ENCODE results near the gene PDHX.
"Not testable (repeated sequence)": the region's sequence is repeated elsewhere in the genome, so short reads cannot be mapped to it uniquely, and the experiment has no call there.

PDHX gene

DNA sequence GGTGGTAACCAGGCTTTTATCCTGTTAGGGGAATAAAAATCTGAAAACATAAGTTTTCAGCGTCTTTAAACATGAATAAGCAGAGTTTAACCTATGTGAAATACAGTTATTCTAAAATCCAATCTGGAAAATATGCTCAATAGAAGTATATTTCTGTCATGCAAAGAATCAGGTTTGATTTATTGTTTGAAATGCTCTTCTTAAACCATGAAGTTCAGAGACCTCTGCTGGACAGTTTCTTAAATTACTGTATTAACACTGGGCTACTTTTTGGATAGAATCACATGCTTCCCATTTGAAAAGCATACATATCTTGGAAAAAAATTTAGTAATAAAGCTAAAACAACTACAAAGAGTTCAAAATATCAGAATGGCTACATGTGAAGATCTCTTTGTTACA, 25.6 kb upstream of the PDHX start:
- no peaks in the 10 kb centered on the region for H3K36me3 ChIP-seq (replicated peaks; ENCODE audit: insufficient read depth, low read length)
- no peaks in the 10 kb centered on the region for H3F3A ChIP-seq (ENCODE audit: insufficient read depth, low read length)
- no peak overlapping the region for H3K4me3 ChIP-seq (ENCODE audit: low read length)
- no peak overlapping the region for H3K4me2 ChIP-seq (ENCODE audit: low read depth, low read length)
- H3K9me3 ChIP-seq (replicated peaks; ENCODE audit: insufficient read depth, low read length), result no peaks in the 10 kb centered on the region
- no peak overlapping the region for H3K27ac ChIP-seq (ENCODE audit: low read length)
- peaks cover 4% of the 10 kb centered on the region; the same call in 1 of the 2 replicates for H3K4me1 ChIP-seq (ENCODE audit: low read length)
- DNase-seq, result peak; percentile 69
- no peaks in the 10 kb centered on the region for H3K9me2 ChIP-seq (replicated peaks; ENCODE audit: insufficient read depth, low read length)
- TF ChIP-seq, protein P1, sequence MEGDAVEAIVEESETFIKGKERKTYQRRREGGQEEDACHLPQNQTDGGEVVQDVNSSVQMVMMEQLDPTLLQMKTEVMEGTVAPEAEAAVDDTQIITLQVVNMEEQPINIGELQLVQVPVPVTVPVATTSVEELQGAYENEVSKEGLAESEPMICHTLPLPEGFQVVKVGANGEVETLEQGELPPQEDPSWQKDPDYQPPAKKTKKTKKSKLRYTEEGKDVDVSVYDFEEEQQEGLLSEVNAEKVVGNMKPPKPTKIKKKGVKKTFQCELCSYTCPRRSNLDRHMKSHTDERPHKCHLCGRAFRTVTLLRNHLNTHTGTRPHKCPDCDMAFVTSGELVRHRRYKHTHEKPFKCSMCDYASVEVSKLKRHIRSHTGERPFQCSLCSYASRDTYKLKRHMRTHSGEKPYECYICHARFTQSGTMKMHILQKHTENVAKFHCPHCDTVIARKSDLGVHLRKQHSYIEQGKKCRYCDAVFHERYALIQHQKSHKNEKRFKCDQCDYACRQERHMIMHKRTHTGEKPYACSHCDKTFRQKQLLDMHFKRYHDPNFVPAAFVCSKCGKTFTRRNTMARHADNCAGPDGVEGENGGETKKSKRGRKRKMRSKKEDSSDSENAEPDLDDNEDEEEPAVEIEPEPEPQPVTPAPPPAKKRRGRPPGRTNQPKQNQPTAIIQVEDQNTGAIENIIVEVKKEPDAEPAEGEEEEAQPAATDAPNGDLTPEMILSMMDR (IDR thresholded peaks at IDR 0.05; ENCODE audit: low read length), result peak; percentile 54
- no peak for TF ChIP-seq EZH2phosphoT487 (IDR thresholded peaks at IDR 0.05; ENCODE audit: low read length)
- TF ChIP-seq EZH2 (optimal IDR thresholded peaks at IDR 0.05; ENCODE audit: low read depth, low read length), result no peak
- H4K20me1 ChIP-seq (ENCODE audit: insufficient read depth, low read length), result no peaks in the 10 kb centered on the region
- no peaks in the 10 kb centered on the region for H3K79me2 ChIP-seq (ENCODE audit: low read length)
- no peak overlapping the region for H3K9ac ChIP-seq (ENCODE audit: low read length)
- H2AFZ ChIP-seq (ENCODE audit: low read length), result no peak overlapping the region
- no peaks in the 10 kb centered on the region for H3K27me3 ChIP-seq (replicated peaks; ENCODE audit: insufficient read depth, low read length)

DNA sequence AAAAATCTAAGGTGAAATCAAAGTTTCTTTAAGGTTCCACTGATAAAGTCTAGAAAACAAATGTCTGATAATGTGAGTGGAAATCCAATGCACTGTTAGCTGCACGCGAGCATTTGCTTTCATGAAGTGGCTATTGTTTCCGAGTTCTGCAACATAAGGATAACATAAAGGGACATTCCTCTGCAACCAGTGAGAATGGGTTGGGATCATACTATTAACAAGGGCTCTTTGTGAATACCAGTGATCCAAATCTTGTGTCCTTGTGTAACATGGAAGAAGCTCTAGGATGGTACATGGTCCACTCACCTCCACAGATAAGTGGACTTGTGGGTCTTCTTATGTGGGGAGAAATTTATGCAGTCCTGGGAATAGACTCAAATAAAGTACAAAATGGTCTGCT, 24.8 kb upstream of the PDHX start:
- H3K9ac ChIP-seq (ENCODE audit: low read length), result no peak overlapping the region
- peaks cover 4% of the 10 kb centered on the region; the same call in 1 of the 2 replicates for H3K4me1 ChIP-seq (ENCODE audit: low read length)
- TF ChIP-seq EZH2phosphoT487 (IDR thresholded peaks at IDR 0.05; ENCODE audit: low read length) (no peak), EZH2 (optimal IDR thresholded peaks at IDR 0.05; ENCODE audit: low read depth, low read length) (no peak)
- TF ChIP-seq, protein P1 (IDR thresholded peaks at IDR 0.05; ENCODE audit: low read length), result no peak
- no peak overlapping the region for H2AFZ ChIP-seq (ENCODE audit: low read length)
- no peaks in the 10 kb centered on the region for H4K20me1 ChIP-seq (ENCODE audit: insufficient read depth, low read length)
- no peaks in the 10 kb centered on the region for H3F3A ChIP-seq (ENCODE audit: insufficient read depth, low read length)
- no peaks in the 10 kb centered on the region for H3K9me3 ChIP-seq (replicated peaks; ENCODE audit: insufficient read depth, low read length)
- no peaks in the 10 kb centered on the region for H3K9me2 ChIP-seq (replicated peaks; ENCODE audit: insufficient read depth, low read length)
- no peaks in the 10 kb centered on the region for H3K79me2 ChIP-seq (ENCODE audit: low read length)
- no peak overlapping the region for H3K4me3 ChIP-seq (ENCODE audit: low read length)
- DNase-seq, result no peak
- H3K4me2 ChIP-seq (ENCODE audit: low read depth, low read length), result no peak overlapping the region
- H3K27ac ChIP-seq (ENCODE audit: low read length), result no peak overlapping the region
- H3K27me3 ChIP-seq (replicated peaks; ENCODE audit: insufficient read depth, low read length), result no peaks in the 10 kb centered on the region
- H3K36me3 ChIP-seq (replicated peaks; ENCODE audit: insufficient read depth, low read length), result no peaks in the 10 kb centered on the region

DNA sequence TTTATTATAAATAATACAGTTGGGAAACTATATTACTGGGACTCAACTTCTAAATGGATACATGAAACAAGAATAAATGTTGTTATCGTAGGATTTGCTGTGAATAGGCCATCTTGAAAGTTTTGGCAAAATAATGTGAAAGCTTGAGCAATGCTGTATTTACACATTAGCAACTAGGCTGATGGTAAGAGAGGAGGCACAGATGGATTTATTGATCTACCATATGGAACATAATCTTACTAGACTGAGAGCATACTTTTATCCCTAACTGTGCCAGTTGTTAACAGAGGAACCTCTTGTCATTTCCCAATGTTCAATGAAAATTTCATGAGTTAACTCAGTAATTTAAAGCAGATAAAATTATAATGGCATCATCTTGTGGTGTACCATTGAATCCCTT, 23.0 kb upstream of the PDHX start:
- no peak for TF ChIP-seq EZH2phosphoT487 (IDR thresholded peaks at IDR 0.05; ENCODE audit: low read length)
- no peak for TF ChIP-seq EZH2 (optimal IDR thresholded peaks at IDR 0.05; ENCODE audit: low read depth, low read length)
- TF ChIP-seq, protein P1 (IDR thresholded peaks at IDR 0.05; ENCODE audit: low read length), result no peak
- H2AFZ ChIP-seq (ENCODE audit: low read length), result no peak overlapping the region
- no peaks in the 10 kb centered on the region for H3K4me1 ChIP-seq (ENCODE audit: low read length)
- no peak overlapping the region for H3K4me3 ChIP-seq (ENCODE audit: low read length)
- no peak overlapping the region for H3K4me2 ChIP-seq (ENCODE audit: low read depth, low read length)
- H3K9me3 ChIP-seq (replicated peaks; ENCODE audit: insufficient read depth, low read length), result no peaks in the 10 kb centered on the region
- no peaks in the 10 kb centered on the region for H3K36me3 ChIP-seq (replicated peaks; ENCODE audit: insufficient read depth, low read length)
- H3K27me3 ChIP-seq (replicated peaks; ENCODE audit: insufficient read depth, low read length), result no peaks in the 10 kb centered on the region
- H4K20me1 ChIP-seq (ENCODE audit: insufficient read depth, low read length), result no peaks in the 10 kb centered on the region
- H3K27ac ChIP-seq (ENCODE audit: low read length), result no peak overlapping the region
- H3K9me2 ChIP-seq (replicated peaks; ENCODE audit: insufficient read depth, low read length), result no peaks in the 10 kb centered on the region
- no peaks in the 10 kb centered on the region for H3F3A ChIP-seq (ENCODE audit: insufficient read depth, low read length)
- peaks cover 5% of the 10 kb centered on the region for H3K79me2 ChIP-seq (ENCODE audit: low read length)
- no peak for DNase-seq
- H3K9ac ChIP-seq (ENCODE audit: low read length), result no peak overlapping the region

DNA sequence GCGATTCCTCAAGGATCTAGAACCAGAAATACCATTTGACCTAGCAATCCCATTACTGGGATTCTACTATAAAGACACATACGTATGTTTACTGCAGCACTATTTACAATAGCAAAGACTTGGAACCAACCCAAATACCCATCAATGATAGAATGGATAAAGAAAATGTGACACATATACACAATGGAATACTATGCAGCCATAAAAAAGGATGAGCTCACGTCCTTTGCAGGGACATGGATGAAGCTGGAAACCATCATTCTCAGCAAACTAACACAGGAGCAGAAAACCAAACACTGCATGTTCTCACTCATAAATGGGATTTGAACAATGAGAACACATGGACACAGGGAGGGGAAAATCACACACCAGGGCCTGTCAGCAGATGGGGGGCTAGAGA, 20.2 kb upstream of the PDHX start:
- not testable (repeated sequence) for H3K36me3 ChIP-seq (replicated peaks; ENCODE audit: insufficient read depth, low read length); DNase-seq; H3K4me3 ChIP-seq (ENCODE audit: low read length); H3F3A ChIP-seq (ENCODE audit: insufficient read depth, low read length); H3K9me2 ChIP-seq (replicated peaks; ENCODE audit: insufficient read depth, low read length); H3K27ac ChIP-seq (ENCODE audit: low read length); H3K9ac ChIP-seq (ENCODE audit: low read length); H3K27me3 ChIP-seq (replicated peaks; ENCODE audit: insufficient read depth, low read length); H3K79me2 ChIP-seq (ENCODE audit: low read length); H3K4me2 ChIP-seq (ENCODE audit: low read depth, low read length); H2AFZ ChIP-seq (ENCODE audit: low read length); H4K20me1 ChIP-seq (ENCODE audit: insufficient read depth, low read length); H3K4me1 ChIP-seq (ENCODE audit: low read length); H3K9me3 ChIP-seq (replicated peaks; ENCODE audit: insufficient read depth, low read length)
